ENCODE results near the gene TMEM151A. TPM values are rescaled to one million over a fixed set of nuclear protein-coding genes. Genes with fewer than 3 reads are reported as not detected.
A peak's percentile ranks its signal among the peaks of the same experiment; 100 is the strongest.

TMEM151A gene
- total and polyA plus RNA-seq, 2 of the 4 experiments (the other 2 are of a cell fraction), result 0.03 TPM; not detected in 1

DNA sequence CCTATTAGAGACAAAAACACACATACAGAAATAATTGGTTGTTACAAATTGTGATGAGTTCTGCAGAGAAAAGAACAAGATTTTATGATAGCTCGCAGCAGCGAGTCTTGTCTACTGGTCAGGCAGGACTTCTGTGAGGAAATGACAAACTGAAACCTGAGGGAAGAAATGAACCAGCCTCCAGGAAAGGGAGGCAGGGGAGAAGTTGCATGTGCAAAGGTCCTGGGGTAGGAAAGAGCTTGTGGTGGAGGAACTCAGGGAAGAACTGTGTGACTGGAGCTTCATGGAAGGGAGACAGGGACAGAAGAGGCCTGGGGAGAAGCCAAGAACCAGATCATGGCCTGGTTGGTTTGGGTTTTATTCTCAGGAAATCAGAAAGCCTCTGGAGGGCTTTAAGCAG is 32.5 kb upstream of the TMEM151A start:
- H3K23ac ChIP-seq (ENCODE audit: low read depth, low read length), result no peak overlapping the region
- H2BK5ac ChIP-seq (ENCODE audit: low read depth, low read length, poor library complexity, severe bottlenecking), result no peak overlapping the region
- no peak overlapping the region for H3K14ac ChIP-seq (replicated peaks; ENCODE audit: low read depth, low read length)
- ATAC-seq (ENCODE audit: low read depth), result no peak
- no peak overlapping the region for H3K4ac ChIP-seq (ENCODE audit: low read depth, low read length)
- no peak for TF ChIP-seq CEBPB (IDR thresholded peaks at IDR 0.05; ENCODE audit: low read depth, low read length)
- TF ChIP-seq, protein P1, sequence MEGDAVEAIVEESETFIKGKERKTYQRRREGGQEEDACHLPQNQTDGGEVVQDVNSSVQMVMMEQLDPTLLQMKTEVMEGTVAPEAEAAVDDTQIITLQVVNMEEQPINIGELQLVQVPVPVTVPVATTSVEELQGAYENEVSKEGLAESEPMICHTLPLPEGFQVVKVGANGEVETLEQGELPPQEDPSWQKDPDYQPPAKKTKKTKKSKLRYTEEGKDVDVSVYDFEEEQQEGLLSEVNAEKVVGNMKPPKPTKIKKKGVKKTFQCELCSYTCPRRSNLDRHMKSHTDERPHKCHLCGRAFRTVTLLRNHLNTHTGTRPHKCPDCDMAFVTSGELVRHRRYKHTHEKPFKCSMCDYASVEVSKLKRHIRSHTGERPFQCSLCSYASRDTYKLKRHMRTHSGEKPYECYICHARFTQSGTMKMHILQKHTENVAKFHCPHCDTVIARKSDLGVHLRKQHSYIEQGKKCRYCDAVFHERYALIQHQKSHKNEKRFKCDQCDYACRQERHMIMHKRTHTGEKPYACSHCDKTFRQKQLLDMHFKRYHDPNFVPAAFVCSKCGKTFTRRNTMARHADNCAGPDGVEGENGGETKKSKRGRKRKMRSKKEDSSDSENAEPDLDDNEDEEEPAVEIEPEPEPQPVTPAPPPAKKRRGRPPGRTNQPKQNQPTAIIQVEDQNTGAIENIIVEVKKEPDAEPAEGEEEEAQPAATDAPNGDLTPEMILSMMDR (conservative IDR thresholded peaks at IDR 0.05; ENCODE audit: low read depth, low read length), result no peak
- TF ChIP-seq, protein P2, sequence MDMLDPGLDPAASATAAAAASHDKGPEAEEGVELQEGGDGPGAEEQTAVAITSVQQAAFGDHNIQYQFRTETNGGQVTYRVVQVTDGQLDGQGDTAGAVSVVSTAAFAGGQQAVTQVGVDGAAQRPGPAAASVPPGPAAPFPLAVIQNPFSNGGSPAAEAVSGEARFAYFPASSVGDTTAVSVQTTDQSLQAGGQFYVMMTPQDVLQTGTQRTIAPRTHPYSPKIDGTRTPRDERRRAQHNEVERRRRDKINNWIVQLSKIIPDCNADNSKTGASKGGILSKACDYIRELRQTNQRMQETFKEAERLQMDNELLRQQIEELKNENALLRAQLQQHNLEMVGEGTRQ (IDR thresholded peaks at IDR 0.05; ENCODE audit: low read depth, low read length), result no peak
- no peak for TF ChIP-seq MXI1 (IDR thresholded peaks at IDR 0.05; ENCODE audit: borderline replicate concordance, low read depth, low read length)
- DNase-seq, result no peak
- H2AK9ac ChIP-seq (replicated peaks; ENCODE audit: low read depth, low read length, poor library complexity), result peak overlapping the region; percentile 7
- peaks cover 41% of the 10 kb centered on the region for H3K36me3 ChIP-seq (ENCODE audit: control insufficient read depth, insufficient read depth, low read length)
- no peak overlapping the region for H2BK15ac ChIP-seq (ENCODE audit: low read depth, low read length)
- no peak overlapping the region for H2AK5ac ChIP-seq (ENCODE audit: low read depth, low read length)
- no peaks in the 10 kb centered on the region for H3K27me3 ChIP-seq (ENCODE audit: control insufficient read depth, insufficient read depth, low read length)
- peaks cover 19% of the 10 kb centered on the region for H4K20me1 ChIP-seq (ENCODE audit: insufficient read depth, low read length)
- CTCF ChIA-PET, result interaction anchor here (0.6 to 1.0 kb wide), 2 partner anchors 23 to 562 kb away, joined by 3 to 4 read pairs; no protein-coding TSS in a partner anchor
- H2BK120ac ChIP-seq (ENCODE audit: low read depth, low read length), result no peak overlapping the region
- H4K5ac ChIP-seq (ENCODE audit: low read depth, low read length), result no peak overlapping the region
- WGBS, 2 experiments (ENCODE audit: extremely low coverage in 2 of 2, insufficient read length in 1 of 2), result 100% methylated on average over 1 of the region's 2 CpGs; no CpG with 5 or more reads in 1 of the 2 experiments
- H3K56ac ChIP-seq (ENCODE audit: extremely low read depth, insufficient read depth, low read length), result no peak overlapping the region
- intact Hi-C loops (cut with micrococcal nuclease) (loop anchor here (2.0 kb wide), 2 partner anchors 36 to 188 kb away; partner anchors contain the start of gene PACS1), in situ Hi-C loops (cut with MboI; ENCODE audit: low sequenced_read_pairs) (no loop called here), dilution Hi-C loops (cut with HindIII; ENCODE audit: low sequenced_read_pairs, unreplicated experiment) (no loop called here)
- H2AFZ ChIP-seq (replicated peaks; ENCODE audit: low read length, poor library complexity), result no peak overlapping the region
- no peaks in the 10 kb centered on the region for H3K9me3 ChIP-seq (ENCODE audit: control insufficient read depth, insufficient read depth, low read length)
- no peak overlapping the region for H4K91ac ChIP-seq (ENCODE audit: insufficient read depth, low read depth, low read length)
- H3K4me2 ChIP-seq (ENCODE audit: low read depth, low read length), result no peak overlapping the region
- H3K27ac ChIP-seq (ENCODE audit: insufficient read depth, low read length), result no peak overlapping the region
- no peaks in the 10 kb centered on the region; the same call in 1 of the 2 replicates for H3K9me1 ChIP-seq (ENCODE audit: insufficient read depth, low read length)
- H3K18ac ChIP-seq (ENCODE audit: low read depth, low read length), result no peak overlapping the region
- peaks cover 28 to 49% of the 10 kb centered on the region in 2 experiments for H3K79me1 ChIP-seq (ENCODE audit: low read depth in 1 of 2, low read length in 2 of 2)
- POLR2A ChIA-PET (ENCODE audit: unreplicated experiment), result no interaction called here
- peaks cover 8% of the 10 kb centered on the region; the same call in 1 of the 2 replicates for H3K4me1 ChIP-seq (ENCODE audit: control insufficient read depth, insufficient read depth, low read length)
- BruUV-seq (replicated peaks), result no TSS peak
- H4K8ac ChIP-seq (ENCODE audit: low read depth in 2 of 2, low read length in 2 of 2), result no peak overlapping the region
- no peak overlapping the region for H2BK20ac ChIP-seq (ENCODE audit: low read depth, low read length)
- H3K4me3 ChIP-seq (ENCODE audit: insufficient read depth, low read depth, low read length), result no peak overlapping the region
- H3K9ac ChIP-seq (ENCODE audit: low read depth, low read length), result no peak overlapping the region

Measured in IMR-90 (cell line).